Lung (tissue), 12 donors: ENCODE results near the gene ZCCHC17. TPM values are rescaled to one million over a fixed set of nuclear protein-coding genes. Genes with fewer than 3 reads are reported as not detected.

Source experiments
- ATAC-seq: fragments of 200-7000 bp; cut with Tn5 transposase; one replicate; pipeline ENCODE4 v1.9.1; 2020; ENCODE audit warnings: moderate number of reproducible peaks; ENCODE audit not compliant: insufficient read depth, low FRiP score
- DNase-seq, 3 donors: peaks; one replicate each; pipeline ENCODE4 v3.0.0-alpha.2; 2013 to 2017
- H3K27ac ChIP-seq, 2 donors: one replicate each; pipeline ENCODE4 v1.5.1; 2013; ENCODE audit warnings: mild to moderate bottlenecking in 2 of 2, moderate library complexity in 2 of 2, control low read depth in 1 of 2, inconsistent platforms in 1 of 2, low read depth in 1 of 2, low read length in 1 of 2
- H3K27me3 ChIP-seq, 3 donors: one replicate each; pipeline ENCODE4 v1.5.1; 2013; ENCODE audit warnings: low read length in 2 of 3; ENCODE audit not compliant: control insufficient read depth in 3 of 3, insufficient read depth in 3 of 3
- H3K36me3 ChIP-seq, 4 donors: one replicate each; pipeline ENCODE4 v1.5.1; 2013; ENCODE audit warnings: low read length in 4 of 4, mild to moderate bottlenecking in 1 of 4, moderate library complexity in 1 of 4; ENCODE audit not compliant: control insufficient read depth in 4 of 4, insufficient read depth in 4 of 4
- H3K4me1 ChIP-seq, 5 donors: one replicate each; pipeline ENCODE4 v1.5.1; 2013; ENCODE audit warnings: low read length in 5 of 5, mild to moderate bottlenecking in 2 of 5, moderate library complexity in 1 of 5; ENCODE audit not compliant: control insufficient read depth in 5 of 5, insufficient read depth in 5 of 5
- H3K4me3 ChIP-seq: one replicate; pipeline ENCODE4 v1.5.1; 2013; ENCODE audit warnings: mild to moderate bottlenecking, control low read depth, moderate library complexity
- H3K9ac ChIP-seq, 2 donors: one replicate each; pipeline ENCODE4 v1.5.1; 2013; ENCODE audit warnings: low read length in 2 of 2, control low read depth in 1 of 2; ENCODE audit not compliant: insufficient read depth in 1 of 2
- H3K9me3 ChIP-seq, 4 donors: one replicate each; pipeline ENCODE4 v1.5.1; 2013; ENCODE audit warnings: low read length in 3 of 4, mild to moderate bottlenecking in 1 of 4, moderate library complexity in 1 of 4; ENCODE audit not compliant: control insufficient read depth in 4 of 4, insufficient read depth in 3 of 4
- CTCF ChIP-seq: IDR thresholded peaks from 2 replicates; pipeline ENCODE4 v1.5.1; 2012; ENCODE audit warnings: mild to moderate bottlenecking; ENCODE audit errors: control extremely low read depth, extremely low read depth
- WGBS, 2 donors: extraction: QIAGEN DNeasy Blood & Tissue Kit; methylation state at CpG; one replicate each; pipeline ENCODE4 v1.1.7; 2013; 5-methylcytosine and 5-hydroxymethylcytosine counted together
- polyA plus RNA-seq, 2 donors: library from polyadenylated mRNA; stranded (reverse); fragments of 200-250 nt; gene quantifications; one replicate each; pipeline ENCODE4 v1.2.1, GENCODE V29; 2013
- total RNA-seq, 2 donors: library from RNA; depleted of rRNA in 1 of 2; stranded (reverse); fragments of >200 nt in 1 of 2; gene quantifications; one replicate each; pipeline ENCODE4 v1.2.1, GENCODE V29; 2014 to 2021
- donor health status: control.
- donor health status: control.
- donor health status: Bipolar disorder and iron deficiency.
- donor health status: healthy.
- donor health status: DM: yes; HTN: yes; CAD: no.

Gene ZCCHC17
- total and polyA plus RNA-seq, 4 donors, result 17.0 to 27.7 (median 21.8) TPM

GRCh38 chr1:31324992-31325391, 28.2 kb downstream of the ZCCHC17 start:
- ATAC-seq, result no peak
- no peak for DNase-seq
- no peak overlapping the region for H3K27ac ChIP-seq
- TF ChIP-seq CTCF, result no peak
- no peaks in the 10 kb centered on the region for H3K4me1 ChIP-seq
- 97 to 98% methylated on average over 3 of the region's 3 CpGs for WGBS, 2 donors
- H3K9me3 ChIP-seq, result no peaks in the 10 kb centered on the region
- no peak overlapping the region for H3K9ac ChIP-seq
- no peaks in the 10 kb centered on the region for H3K27me3 ChIP-seq
- no peak overlapping the region for H3K4me3 ChIP-seq
- peaks cover 4 to 15% (median 6%) of the 10 kb centered on the region in 4 donors for H3K36me3 ChIP-seq

GRCh38 chr1:31326461-31326860, 29.6 kb downstream of the ZCCHC17 start:
- no peaks in the 10 kb centered on the region for H3K9me3 ChIP-seq
- H3K36me3 ChIP-seq, result peaks cover 3 to 7% (median 4%) of the 10 kb centered on the region in 4 donors
- no peak overlapping the region for H3K9ac ChIP-seq
- 97% methylated on average over 1 of the region's 1 CpG for WGBS, 2 donors
- H3K27me3 ChIP-seq, result no peaks in the 10 kb centered on the region
- ATAC-seq, result no peak
- no peaks in the 10 kb centered on the region for H3K4me1 ChIP-seq
- no peak overlapping the region for H3K27ac ChIP-seq
- H3K4me3 ChIP-seq, result no peak overlapping the region
- TF ChIP-seq CTCF, result no peak
- DNase-seq, result no peak

- Histone ChIP-seq H3K36me3 (peaks cover 0 to 7% (median 4%) of the 10 kb centered on the region in 4 donors), H3K9me3 (no peaks in the 10 kb centered on the region), H3K4me1 (no peaks in the 10 kb centered on the region), H3K4me3 (no peak overlapping the region), H3K27ac (no peak overlapping the region), H3K27me3 (no peaks in the 10 kb centered on the region), H3K9ac (no peak overlapping the region)
- ATAC-seq (no peak), DNase-seq (no peak)
- no peak for TF ChIP-seq CTCF
- 85 to 91% methylated on average over 3 of the region's 3 CpGs for WGBS, 2 donors
Observed at GRCh38 chr1:31327381-31327780, 30.5 kb downstream of the ZCCHC17 start.

GRCh38 chr1:31335007-31335406, 38.2 kb downstream of the ZCCHC17 start:
- Histone ChIP-seq H3K4me1 (no peaks in the 10 kb centered on the region), H3K27me3 (no peaks in the 10 kb centered on the region), H3K9me3 (no peaks in the 10 kb centered on the region), H3K4me3 (no peak overlapping the region), H3K36me3 (peaks cover 0 to 8% (median 2%) of the 10 kb centered on the region in 4 donors), H3K27ac (no peak overlapping the region), H3K9ac (no peak overlapping the region)
- ATAC-seq, result no peak
- DNase-seq, result peak in 2 of 3 donors; percentile 63 to 64
- TF ChIP-seq CTCF, result no peak
